Muscle of back (tissue), 13 donors: ENCODE measurements around the gene SPACA5. TPM values are rescaled to one million over a fixed set of nuclear protein-coding genes. Genes with fewer than 3 reads are reported as not detected.
A peak's percentile ranks its signal among the peaks of the same experiment; 100 is the strongest.
"Not testable (repeated sequence)": the region's sequence is repeated elsewhere in the genome, so short reads cannot be mapped to it uniquely, and the experiment has no call there.

Experiments
- DNase-seq, 3 donors: peaks; one replicate each; pipeline versions ENCODE4 v3.0.0 to v3.0.0-alpha.2; 2013
- long read RNA-seq, 9 donors: transcript quantifications; one replicate each; lab custom pipeline, GENCODE V29; 2026
- polyA plus RNA-seq, 10 donors: library from polyadenylated mRNA; unstranded; fragments of 120-200 nt; gene quantifications; one replicate each; pipeline ENCODE4 v1.2.1, GENCODE V29; 2013; ENCODE audit not compliant: insufficient read length in 10 of 10

SPACA5 gene
- polyA plus RNA-seq = under 1 TPM in 1 of 10 donors, not detected in 9; 0.49 TPM
- long read RNA-seq, donor 1 = 0 reads
- long read RNA-seq, donor 2 = 0 reads
- long read RNA-seq, donor 3 = 0 reads
- long read RNA-seq, donor 4 = 0 reads
- long read RNA-seq, donor 5 = 0 reads
- long read RNA-seq, donor 6 = 0 reads
- long read RNA-seq, donor 7 = 0 reads
- long read RNA-seq, donor 8 = 0 reads
- long read RNA-seq, donor 9 = 0 reads

DNA sequence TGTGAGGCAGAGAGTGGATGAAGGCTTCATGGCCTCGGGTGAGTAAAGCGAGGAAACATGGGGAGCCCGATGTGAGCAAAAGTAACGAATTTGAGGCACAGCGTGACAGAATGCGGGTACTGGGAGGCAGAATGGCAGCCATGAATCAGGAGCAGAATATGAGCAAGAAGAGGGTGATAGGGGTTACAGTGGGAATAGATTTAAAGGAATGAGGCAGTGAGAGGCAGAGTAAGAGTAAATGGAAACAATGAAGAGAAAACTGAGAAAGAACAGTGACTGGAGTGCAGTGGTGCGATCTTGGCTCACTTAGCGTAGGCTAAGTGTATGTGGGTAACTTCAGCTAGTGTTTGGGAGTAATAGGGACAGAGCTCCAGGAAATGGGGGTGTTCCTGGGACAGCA is at the start of gene SPACA5:
Gene SPACA5 (plus strand): TSS at position 301 of the 400 bp plus-strand sequence. CDS start 815 bp downstream, outside the sequence.
- DNase-seq = not testable (repeated sequence)

GRCh38 chrX:47958206-47958605 is 48.6 kb upstream of the SPACA5 start:
- peak; percentile 6 to 11 (median 8) for DNase-seq

DNA sequence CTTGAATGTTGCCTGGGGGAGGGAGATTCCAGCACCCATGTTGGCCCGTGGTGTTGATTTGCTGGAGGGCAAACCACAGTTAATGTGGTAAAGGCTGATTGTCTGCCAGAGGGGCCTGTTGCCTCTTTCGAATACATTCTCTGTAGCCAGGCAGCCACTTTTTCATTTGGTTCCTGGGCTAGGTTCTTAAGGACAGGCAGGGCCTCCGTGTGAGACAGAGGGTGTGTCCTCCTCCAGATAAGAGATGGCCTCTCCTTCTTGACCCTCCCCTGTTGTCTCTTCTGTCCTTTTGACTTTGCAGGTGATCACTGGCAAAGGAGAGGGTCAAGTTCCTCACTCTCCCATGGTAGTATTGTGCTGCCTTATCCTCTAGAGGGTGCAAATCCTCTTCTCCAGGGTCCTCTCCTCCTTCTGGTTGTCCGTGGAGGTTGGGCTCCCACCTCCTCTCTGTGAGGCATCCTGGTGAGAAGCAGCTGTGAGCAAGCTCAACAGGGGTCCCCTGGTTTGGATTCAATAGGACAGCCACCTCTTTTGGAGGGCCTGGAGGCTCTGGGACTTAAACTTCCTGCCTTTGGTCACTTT is 47.9 kb upstream of the SPACA5 start:
- DNase-seq = peak in 1 of 3 donors; percentile 1

GRCh38 chrX:47960406-47960805 is 46.4 kb upstream of the SPACA5 start:
- DNase-seq = no peak

DNA sequence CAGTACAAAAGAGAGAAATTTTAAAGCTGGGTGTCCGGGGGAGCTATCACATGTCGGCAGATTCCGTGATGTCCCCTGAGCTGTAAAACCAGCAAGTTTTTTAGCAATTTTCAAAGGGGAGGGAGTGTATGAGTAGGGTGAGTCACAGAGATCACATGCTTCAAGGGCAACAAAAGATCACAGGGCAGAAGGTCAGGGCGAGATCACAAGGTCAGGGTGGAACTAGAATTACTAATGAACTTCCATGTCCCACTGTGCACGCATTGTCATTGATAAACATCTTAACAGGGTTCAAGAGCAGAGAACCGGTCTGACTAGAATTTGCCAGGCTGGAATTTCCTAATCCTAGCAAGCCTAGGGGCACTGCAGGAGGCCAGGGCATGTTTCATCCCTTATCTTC is 45.0 kb upstream of the SPACA5 start:
- DNase-seq = not testable (repeated sequence)

- DNase-seq = not testable (repeated sequence)
Observed at GRCh38 chrX:47965526-47965925, 41.3 kb upstream of the SPACA5 start.

GRCh38 chrX:47973235-47973634 is 33.6 kb upstream of the SPACA5 start:
- no peak for DNase-seq

DNA sequence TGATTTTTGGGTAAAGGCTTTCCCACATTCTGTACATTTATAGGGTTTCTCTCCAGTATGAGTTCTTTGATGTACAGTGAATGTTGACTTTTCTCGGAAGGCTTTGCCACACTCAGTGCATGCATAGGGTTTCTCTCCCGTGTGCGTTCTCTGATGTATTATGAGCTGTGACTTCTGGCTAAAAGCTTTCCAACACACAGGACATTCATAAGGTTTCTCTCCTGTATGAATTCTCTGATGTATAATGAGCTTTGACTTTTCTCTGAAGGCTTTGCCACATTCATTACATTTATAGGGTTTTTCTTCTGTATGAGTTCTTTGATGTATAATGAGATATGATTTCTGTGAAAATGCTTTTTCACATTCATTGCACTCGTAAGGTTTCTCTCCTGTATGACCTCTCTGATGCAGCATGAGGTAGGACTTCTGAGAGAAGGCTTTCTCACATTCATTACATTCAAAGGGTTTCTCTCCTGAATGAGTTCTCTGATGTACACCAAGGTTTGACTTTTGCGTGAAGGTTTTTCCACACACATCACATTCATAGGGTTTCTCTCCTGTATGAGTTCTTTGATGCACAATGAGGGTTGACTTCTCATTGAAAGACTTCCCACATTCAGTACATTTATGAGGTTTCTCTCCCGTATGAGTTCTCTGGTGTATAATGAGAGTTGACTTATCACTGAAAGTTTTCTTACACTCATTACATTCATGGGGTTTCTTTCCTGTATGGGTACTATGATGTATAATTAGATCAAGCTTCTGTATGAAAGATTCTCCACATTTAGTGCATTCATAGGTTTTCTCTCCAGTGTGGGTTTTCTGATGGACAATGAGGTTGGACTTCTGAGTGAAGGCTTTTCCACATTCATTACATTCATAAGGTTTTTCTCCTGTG is 30.3 kb upstream of the SPACA5 start:
- no peak for DNase-seq

DNA sequence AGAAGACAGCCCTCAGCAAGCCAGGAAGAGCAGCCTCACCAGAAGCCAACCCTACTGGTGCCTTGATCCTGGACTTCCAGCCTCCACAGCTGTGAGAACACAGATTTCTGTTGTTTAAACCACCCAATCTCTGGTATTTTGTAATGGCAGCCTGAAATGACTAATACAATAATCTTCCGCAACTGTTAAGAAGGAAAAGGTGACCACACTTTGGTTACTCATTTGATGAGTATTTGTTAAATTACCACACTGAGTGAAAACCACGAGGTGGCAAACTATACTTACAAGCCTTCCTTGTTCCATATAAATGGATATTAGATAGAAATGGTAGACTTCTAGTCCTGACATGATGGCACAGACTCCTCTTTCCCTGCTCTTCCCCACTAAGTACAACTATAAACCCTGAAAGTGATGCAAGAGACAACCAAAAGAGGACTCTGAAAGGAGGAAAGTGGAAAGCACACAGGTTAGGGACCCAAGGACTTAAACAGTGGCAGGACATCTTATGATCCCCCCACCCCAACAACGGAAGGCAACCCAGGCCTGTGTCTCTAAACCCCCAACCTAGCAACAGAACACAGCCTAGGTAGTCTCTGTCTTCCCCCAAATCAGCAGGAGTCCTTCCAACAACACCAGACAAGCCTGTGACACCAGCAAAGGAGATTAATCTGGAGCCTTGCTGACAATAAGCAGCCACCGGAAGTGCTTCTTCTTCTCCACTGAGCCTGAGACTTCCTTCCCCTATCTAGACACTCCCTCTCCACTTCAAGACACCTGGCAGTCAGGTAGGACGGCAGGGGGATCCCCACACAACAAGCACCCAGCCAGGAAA is 15.3 kb upstream of the SPACA5 start:
- DNase-seq = peak in 1 of 3 donors; percentile 24

GRCh38 chrX:47992095-47992380 is 14.8 kb upstream of the SPACA5 start:
- DNase-seq = peak in 1 of 3 donors; percentile 6

- DNase-seq = no peak
Observed at GRCh38 chrX:47992669-47993068, 14.1 kb upstream of the SPACA5 start.

DNA sequence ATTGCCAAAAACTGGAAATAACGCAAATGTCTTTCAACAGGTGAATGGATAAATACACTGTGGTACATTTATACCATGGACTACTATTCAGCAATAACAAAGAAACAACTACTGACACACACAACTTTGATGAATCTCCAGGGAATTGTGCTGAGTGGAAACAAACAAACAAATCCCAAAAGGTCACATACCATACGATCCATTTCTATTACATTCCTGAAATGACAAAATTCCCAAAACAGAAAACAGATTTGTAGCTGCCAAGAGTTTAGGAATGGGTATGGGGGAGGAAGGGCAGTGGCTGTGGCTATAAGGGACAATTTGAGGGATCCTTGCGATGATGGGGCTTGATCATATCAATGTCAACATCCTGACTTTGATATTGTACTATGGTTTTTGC is 5.5 kb upstream of the SPACA5 start:
- no peak for DNase-seq

DNA sequence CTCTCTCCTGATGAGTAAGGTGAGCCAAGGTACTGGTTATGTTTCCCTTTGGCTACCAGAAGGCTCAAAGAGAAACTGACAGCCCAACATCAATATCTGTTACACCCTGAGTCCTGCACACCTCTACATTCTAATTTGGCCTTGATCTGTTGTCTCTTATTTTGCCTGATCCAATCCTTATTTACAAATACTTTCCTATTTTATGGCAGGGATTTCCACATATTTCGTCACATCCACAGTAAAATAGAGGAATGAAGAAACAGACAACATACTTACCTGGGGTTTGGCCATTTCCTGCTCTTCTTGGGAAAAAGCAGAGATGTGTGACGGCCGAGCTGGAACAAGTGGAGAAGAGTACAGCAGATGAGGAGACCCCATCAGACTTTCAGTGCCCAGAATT is 4.5 kb upstream of the SPACA5 start:
- DNase-seq = no peak

DNA sequence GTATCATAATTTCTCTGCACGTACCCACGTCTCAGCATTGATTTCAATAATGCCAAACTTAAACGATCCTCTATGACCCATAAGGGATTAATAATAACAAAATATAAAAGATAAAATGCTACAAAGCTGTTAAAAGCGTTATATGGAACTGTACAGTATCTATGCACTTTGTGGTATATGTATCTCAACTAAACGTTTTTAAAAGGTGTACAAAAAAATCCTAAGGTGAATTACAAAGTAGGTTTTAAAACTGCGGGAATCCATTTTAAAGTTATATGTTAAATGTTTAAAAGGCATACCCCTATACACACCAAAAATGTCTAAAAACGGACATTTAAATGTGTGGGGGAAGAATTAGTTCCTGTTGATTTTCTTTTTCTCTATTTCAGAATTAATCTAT is 3.9 kb upstream of the SPACA5 start:
- no peak for DNase-seq

DNA sequence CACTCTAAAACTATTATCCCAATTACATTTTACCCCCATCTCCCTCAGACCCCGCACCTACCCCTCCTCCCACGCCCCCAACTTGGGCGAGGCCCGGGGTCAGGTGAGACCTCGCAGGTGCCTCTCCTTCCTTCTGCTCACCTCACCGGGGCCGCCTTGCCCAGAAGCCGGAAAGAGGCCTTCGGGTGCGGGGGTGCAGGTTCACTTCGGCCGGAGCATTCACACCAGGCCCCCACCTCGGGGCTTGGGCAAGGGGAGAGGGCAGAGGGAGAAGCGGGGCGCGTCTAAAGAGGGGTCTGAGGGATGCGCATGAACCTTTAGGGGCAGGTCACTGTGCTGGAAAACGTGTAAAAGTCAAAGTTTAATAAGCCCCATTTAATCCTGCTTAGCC is 3.4 kb upstream of the SPACA5 start:
- no peak for DNase-seq

DNA sequence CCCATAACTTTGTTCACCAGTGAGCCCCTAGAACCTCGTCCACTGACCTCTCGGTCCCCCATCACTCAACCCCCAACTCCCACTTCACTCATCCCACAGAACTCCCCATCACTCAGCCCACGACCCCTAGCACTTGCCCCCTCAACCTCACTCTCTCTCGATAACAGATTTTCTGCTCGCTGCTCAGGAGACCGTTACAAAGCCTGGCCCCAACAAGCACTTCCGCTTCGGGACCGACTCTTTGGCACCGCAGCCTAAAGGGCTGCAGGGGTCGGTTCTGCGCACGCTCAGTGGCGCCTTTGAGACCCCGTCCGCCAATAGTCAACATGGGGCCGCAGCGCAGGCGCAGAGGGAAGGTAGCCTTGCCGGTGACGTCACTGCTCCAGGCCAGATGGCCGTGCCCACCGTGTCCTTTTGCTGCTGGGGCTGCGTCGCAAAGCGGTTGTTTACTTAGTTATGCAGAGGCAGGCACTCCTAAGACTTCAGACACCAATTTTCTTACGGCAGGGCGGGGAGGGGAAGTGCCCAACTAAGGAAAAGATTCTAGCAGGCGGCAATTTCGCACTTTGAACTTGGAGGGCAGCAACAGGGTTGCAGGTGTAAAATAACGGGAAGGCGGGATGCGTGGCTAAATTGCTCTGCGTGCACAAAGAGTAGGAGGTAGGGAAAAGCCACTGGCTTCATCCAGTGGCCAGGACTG is 2.9 kb upstream of the SPACA5 start, which contains the start of gene ZNF182:
Gene ZNF182 (minus strand): TSS at position 232 of the 700 bp plus-strand sequence. CDS start 1,380 bp downstream, outside the sequence.
- peak; percentile 90 to 95 (median 91) for DNase-seq

GRCh38 chrX:48009445-48009960 is 2.7 kb downstream of the SPACA5 start:
- not testable (repeated sequence) for DNase-seq

DNA sequence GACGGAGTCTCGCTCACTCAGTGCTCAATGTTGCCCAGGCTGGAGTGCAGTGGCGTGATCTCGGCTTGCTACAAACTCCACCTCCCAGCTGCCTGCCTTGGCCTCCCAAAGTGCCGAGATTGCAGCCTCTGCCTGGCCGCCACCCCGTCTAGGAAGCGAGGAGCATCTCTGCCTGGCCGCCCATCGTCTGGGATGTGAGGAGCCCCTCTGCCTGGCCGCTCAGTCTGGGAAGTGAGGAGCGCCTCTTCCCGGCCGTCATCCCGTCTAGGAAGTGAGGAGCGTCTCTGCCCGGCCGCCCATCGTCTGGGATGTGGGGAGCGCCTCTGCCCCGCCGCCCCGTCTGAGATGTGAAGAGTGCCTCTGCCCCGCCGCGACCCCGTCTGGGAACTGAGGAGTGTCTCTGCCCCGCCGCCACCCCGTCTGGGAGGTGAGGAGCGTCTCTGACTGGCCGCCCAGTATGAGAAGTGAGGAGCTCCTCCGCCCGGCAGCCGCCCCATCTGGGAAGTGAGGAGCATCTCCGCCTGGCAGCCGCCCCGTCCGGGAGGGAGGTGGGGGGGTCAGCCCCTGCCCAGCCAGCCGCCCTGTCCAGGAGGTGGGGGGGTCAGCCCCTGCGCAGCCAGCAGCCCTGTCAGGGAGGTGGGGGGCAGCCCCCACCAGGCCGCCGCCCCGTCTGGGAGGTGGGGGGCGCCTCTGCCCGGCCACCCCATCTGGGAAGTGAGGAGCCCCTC is 10.0 kb downstream of the SPACA5 start:
- DNase-seq = not testable (repeated sequence)

GRCh38 chrX:48019892-48020291 is 13.1 kb downstream of the SPACA5 start:
- not testable (repeated sequence) for DNase-seq

- DNase-seq = not testable (repeated sequence)
Observed at GRCh38 chrX:48020472-48020871, 13.7 kb downstream of the SPACA5 start.
